Activated naive CD8-positive, alpha-beta T cell treated with anti-CD3 and anti-CD28 coated beads for 36 hours (primary cell): ENCODE measurements around the gene SERPINA12. TPM values are rescaled to one million over a fixed set of nuclear protein-coding genes. Genes with fewer than 3 reads are reported as not detected.

Experiments
- DNase-seq: peaks from one replicate; pipeline ENCODE4 v3.0.0; 2021
- H3K27ac Mint-ChIP-seq: one replicate; pipeline ENCODE4 v1.8.0; 2022; ENCODE audit warnings: mild to moderate bottlenecking, moderate library complexity, mixed read lengths
- H3K27me3 Mint-ChIP-seq: one replicate; pipeline ENCODE4 v1.8.0; 2022; ENCODE audit warnings: mild to moderate bottlenecking, mixed read lengths
- H3K36me3 Mint-ChIP-seq: one replicate; pipeline ENCODE4 v1.8.0; 2021; ENCODE audit warnings: mild to moderate bottlenecking, mixed read lengths
- H3K4me1 Mint-ChIP-seq: one replicate; pipeline ENCODE4 v1.8.0; 2021; ENCODE audit warnings: mixed read lengths
- H3K4me3 Mint-ChIP-seq: one replicate; pipeline ENCODE4 v1.8.0; 2022; ENCODE audit warnings: mild to moderate bottlenecking, moderate library complexity, mixed read lengths
- H3K9me3 Mint-ChIP-seq: one replicate; pipeline ENCODE4 v1.8.0; 2022; ENCODE audit warnings: mixed read lengths
- total RNA-seq, 2 experiments: library from RNA; stranded (reverse); gene quantifications; one replicate each; pipeline ENCODE4 v1.2.3, GENCODE V29; 2021

Gene SERPINA12
- total RNA-seq, 2 experiments from 2014 or later = not detected

- Mint-ChIP-seq H3K27ac (no peak overlapping the region), H3K27me3 (peaks cover 4% of the 10 kb centered on the region), H3K9me3 (peaks cover 2% of the 10 kb centered on the region), H3K36me3 (peaks cover 2% of the 10 kb centered on the region), H3K4me3 (no peak overlapping the region), H3K4me1 (no peaks in the 10 kb centered on the region)
- DNase-seq = no peak
Observed at GRCh38 chr14:94469261-94469660, 40.0 kb downstream of the SERPINA12 start.

- H3K4me1 Mint-ChIP-seq = no peaks in the 10 kb centered on the region
Observed at GRCh38 chr14:94467728-94468520, 41.3 kb downstream of the SERPINA12 start.

DNA sequence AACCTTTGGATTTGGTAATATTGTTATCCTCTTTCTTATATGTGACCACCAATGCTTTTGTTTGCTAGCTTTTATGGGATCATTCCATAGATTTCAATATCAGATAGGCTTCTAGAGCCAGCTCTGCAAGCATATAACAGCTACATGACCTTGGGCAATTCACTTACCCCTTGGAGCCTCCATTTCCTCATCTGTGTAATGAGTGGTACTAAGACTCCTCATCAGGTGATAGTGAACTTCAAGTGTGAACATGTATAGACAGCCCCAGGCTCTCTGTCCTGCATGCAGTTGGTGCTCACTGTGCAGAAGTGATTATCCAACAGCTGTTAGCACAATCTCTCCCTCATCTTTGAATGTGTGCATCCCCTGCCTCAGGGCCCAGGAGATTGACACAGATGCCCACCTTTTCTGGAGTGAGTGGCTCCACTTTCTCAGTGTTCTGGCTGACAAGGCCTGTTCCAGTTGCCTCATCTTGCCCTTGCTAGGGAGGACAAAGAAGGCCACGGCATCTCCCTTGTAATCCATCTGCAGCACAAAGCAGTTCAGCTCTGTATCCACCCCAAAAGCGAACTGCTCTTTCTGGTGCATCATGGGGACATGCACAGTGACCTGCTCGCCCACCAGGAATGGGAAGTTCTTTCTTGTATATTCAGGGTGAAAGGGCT is 42.4 kb downstream of the SERPINA12 start:
- H3K9me3 Mint-ChIP-seq = peaks cover 4% of the 10 kb centered on the region
- H3K27me3 Mint-ChIP-seq = peaks cover 8% of the 10 kb centered on the region
- peaks cover 2% of the 10 kb centered on the region for H3K36me3 Mint-ChIP-seq
- no peak overlapping the region for H3K27ac Mint-ChIP-seq
- DNase-seq = no peak
- no peak overlapping the region for H3K4me3 Mint-ChIP-seq
- no peaks in the 10 kb centered on the region for H3K4me1 Mint-ChIP-seq

More at GRCh38 chr14:94467728-94468520, 41.3 kb downstream of the SERPINA12 start:
- peaks cover 4% of the 10 kb centered on the region for H3K27me3 Mint-ChIP-seq
- peaks cover 4% of the 10 kb centered on the region for H3K9me3 Mint-ChIP-seq
- H3K36me3 Mint-ChIP-seq = peaks cover 2% of the 10 kb centered on the region
- no peak for DNase-seq
- no peak overlapping the region for H3K4me3 Mint-ChIP-seq
- H3K27ac Mint-ChIP-seq = no peak overlapping the region

DNA sequence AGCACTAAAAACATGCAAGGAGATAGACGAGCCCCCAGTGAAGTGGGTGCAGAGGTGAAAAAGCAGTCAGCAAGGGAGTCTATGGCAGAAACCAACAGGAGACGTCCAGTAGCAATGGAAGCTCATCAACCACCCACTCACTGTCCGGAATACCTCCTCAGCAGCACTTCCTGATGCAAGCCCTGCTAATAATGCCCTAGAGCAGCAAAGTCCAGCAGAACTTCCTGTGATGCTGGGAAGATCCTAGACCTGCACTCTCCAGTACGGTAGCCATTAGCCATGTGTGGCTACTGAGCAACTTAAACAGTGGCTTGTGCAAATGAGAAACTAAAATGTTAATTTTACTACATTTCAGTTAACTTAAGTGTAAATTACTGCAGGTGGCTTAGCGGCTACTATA is 44.2 kb downstream of the SERPINA12 start:
- no peak for DNase-seq
- Mint-ChIP-seq H3K36me3 (peaks cover 2% of the 10 kb centered on the region), H3K4me3 (no peak overlapping the region), H3K9me3 (peaks cover 4% of the 10 kb centered on the region), H3K27me3 (peaks cover 8% of the 10 kb centered on the region), H3K27ac (no peak overlapping the region), H3K4me1 (no peaks in the 10 kb centered on the region)

DNA sequence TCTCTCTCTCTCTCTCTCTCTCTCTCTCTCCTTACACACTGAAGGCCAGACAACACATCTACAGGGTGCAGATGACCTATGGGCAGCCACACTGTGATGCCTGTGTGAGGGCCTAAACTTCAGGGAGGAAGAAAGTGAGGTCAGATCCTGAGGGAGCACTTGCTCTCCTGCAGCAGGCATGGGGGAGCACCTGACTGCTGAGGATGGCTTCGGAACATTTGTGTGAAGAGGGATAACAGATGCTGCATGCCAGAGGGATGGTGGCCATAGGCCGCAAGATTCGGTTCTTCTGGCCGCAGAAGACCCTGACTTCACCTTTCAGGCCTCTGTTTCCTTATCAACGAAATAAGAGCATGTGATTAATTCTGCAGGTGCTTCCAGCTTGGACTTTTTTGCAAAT is 45.0 kb downstream of the SERPINA12 start:
- no peaks in the 10 kb centered on the region for H3K4me1 Mint-ChIP-seq
- peaks cover 4% of the 10 kb centered on the region for H3K9me3 Mint-ChIP-seq
- H3K27me3 Mint-ChIP-seq = peaks cover 8% of the 10 kb centered on the region
- no peak overlapping the region for H3K27ac Mint-ChIP-seq
- peaks cover 2% of the 10 kb centered on the region for H3K36me3 Mint-ChIP-seq
- no peak overlapping the region for H3K4me3 Mint-ChIP-seq
- DNase-seq = no peak

DNA sequence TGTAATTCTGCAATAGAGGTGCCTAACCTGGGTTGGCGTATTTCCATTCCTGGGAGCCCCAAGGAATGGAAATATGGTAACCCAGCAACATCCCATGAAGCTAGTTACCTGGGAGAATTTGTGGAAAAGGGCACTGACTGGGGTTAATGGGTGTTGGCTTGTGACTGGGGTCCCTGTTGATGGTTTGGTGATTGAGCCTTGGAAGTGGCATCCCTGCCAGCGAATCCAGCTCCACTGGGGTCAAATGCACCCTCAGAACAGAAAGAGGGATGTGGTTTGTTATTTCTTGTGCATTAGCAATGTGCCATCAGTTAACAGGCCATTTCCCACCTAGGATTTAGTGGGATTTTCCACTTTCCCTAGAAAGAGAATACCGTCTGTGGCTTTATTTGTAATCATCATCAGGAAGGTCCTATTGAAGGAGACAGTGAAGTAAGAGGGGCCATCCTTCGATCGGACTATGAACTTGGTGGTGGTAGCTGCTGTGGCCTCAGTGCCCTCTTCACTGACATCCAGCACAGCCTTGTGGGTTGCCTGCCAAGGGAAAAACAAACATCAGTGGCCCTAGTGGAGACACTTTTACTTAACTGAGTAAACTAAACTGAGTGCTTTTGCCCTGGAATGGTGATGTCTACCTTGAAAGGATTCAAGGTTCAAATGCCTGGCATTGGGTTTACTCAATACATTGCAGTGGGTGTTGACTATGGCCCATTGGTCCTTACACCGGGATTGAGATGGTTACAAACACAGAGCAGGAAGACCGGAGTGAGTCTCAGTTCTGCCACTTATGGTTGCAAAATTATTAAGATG is 46.3 kb downstream of the SERPINA12 start:
- Mint-ChIP-seq H3K4me1 (no peaks in the 10 kb centered on the region), H3K27ac (no peak overlapping the region), H3K9me3 (peaks cover 4% of the 10 kb centered on the region), H3K36me3 (peaks cover 2% of the 10 kb centered on the region), H3K4me3 (no peak overlapping the region), H3K27me3 (peaks cover 11% of the 10 kb centered on the region)
- DNase-seq = no peak

GRCh38 chr14:94462219-94462551 is 47.1 kb downstream of the SERPINA12 start:
- H3K27me3 Mint-ChIP-seq = peaks cover 18% of the 10 kb centered on the region
- peaks cover 4% of the 10 kb centered on the region for H3K9me3 Mint-ChIP-seq
- peaks cover 2% of the 10 kb centered on the region for H3K36me3 Mint-ChIP-seq
- no peak for DNase-seq
- H3K4me1 Mint-ChIP-seq = no peaks in the 10 kb centered on the region
- no peak overlapping the region for H3K4me3 Mint-ChIP-seq
- no peak overlapping the region for H3K27ac Mint-ChIP-seq

DNA sequence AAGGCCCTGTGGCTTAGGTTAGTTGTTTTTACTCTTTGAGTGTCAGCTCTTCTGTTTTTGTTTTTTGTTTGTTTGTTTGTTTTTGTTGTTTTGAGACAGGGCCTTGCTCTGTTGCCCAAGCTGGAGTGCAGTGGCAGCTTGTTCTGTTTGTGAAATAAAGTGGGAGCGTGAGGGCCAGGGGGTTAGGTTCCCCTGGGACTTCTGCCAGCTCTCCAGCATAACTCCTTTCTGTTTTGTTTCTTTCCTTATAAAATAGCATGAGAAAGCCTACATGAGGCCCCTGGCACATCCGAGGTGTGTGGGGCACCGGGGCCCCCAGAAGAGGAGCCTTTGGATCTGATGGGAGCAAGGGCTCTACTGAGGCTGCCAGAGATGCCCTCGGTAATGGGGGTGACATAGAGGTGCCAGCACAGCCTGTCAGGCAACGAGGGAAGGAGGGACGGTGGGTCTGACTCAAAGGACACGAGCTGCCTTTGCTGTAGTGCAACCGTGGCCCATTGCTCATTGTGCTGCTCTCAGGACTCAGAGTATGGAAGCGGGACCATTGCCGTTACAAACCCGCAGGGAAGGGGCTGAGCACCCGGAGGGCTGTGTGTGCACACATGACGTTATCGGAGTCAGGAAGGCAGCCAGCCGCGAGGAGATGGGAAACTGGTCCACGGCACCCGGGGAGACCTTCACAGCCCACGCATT is 47.6 kb downstream of the SERPINA12 start:
- Mint-ChIP-seq H3K4me3 (no peak overlapping the region), H3K36me3 (peaks cover 2% of the 10 kb centered on the region), H3K27me3 (peaks cover 24% of the 10 kb centered on the region), H3K27ac (no peak overlapping the region), H3K9me3 (peaks cover 5% of the 10 kb centered on the region), H3K4me1 (no peaks in the 10 kb centered on the region)
- DNase-seq = no peak

DNA sequence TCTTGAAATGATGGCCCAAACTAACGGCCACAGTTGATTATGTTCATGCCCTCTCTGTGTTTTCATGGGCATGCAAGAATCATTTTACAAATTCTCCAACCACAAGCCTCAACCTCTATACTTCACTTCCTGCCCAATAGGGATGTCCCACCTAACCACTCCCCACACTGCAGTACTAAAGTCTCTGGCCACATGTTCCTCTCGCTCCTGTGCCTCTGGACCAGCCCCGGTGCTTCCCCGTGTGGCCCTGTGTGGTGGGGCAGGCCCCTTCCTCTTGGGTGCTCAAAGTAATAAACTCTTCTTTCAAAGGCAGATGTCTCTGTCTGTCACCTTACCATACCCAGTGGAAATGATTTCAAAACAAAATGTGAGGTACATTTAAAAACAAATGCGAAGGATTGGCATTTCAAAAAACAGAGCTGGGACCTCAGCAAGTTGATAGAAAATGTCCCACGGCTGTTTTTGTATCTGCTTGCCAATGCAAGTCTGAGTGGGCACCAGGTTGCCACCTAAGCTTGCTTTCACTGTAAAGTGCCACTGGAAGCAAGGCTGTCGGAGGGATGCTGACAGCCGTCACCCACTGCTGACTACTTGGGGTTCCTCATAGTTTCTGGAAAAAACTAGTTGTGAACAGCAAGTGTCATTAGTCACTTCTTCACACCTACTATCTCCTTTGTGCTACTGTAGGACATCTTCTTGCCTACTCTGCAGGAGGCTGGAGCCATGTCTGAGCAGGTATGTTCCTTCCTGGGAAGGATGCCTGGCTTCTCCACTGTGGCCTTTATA is 48.4 kb downstream of the SERPINA12 start:
- H3K4me1 Mint-ChIP-seq = no peaks in the 10 kb centered on the region
- no peak for DNase-seq
- H3K4me3 Mint-ChIP-seq = no peak overlapping the region
- H3K27ac Mint-ChIP-seq = no peak overlapping the region
- H3K27me3 Mint-ChIP-seq = peaks cover 25% of the 10 kb centered on the region
- peaks cover 2% of the 10 kb centered on the region for H3K36me3 Mint-ChIP-seq
- H3K9me3 Mint-ChIP-seq = peaks cover 6% of the 10 kb centered on the region

DNA sequence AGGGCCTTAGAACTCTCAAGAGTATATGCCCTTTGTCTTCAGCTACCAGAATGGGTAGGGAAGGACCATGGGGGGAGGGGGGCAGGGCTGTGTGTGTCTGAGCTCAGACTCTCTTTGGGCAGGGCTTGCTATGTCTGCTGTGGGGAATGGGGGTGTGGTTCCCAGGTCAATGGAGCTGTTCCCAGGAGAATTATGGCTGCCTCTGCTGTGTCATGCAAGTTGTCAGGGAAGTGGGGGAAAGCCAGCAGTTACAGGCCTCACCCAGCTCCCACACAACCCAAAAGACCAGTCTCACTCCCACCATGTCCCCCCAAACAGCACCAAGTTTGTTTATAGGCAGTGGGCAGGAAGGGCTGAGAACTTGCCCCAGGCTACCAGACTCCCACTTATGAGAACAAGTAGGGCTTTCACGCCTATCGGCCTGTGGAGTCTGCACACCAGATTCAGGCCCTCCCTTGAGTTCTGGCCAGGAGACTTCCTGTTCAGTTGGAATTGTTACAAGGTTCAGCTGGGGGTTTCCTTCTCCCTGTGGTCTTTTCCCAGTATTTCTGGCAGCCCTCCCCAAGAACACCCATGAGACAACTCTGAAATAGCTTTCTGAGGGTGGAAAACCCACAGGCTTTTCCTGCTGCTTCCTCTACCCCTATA is 50.6 kb downstream of the SERPINA12 start:
- no peaks in the 10 kb centered on the region for H3K4me1 Mint-ChIP-seq

GRCh38 chr14:94458096-94458495 is 51.2 kb downstream of the SERPINA12 start:
- Mint-ChIP-seq H3K27me3 (peaks cover 34% of the 10 kb centered on the region), H3K36me3 (no peaks in the 10 kb centered on the region), H3K27ac (no peak overlapping the region), H3K4me1 (no peaks in the 10 kb centered on the region), H3K9me3 (peaks cover 2% of the 10 kb centered on the region), H3K4me3 (no peak overlapping the region)
- no peak for DNase-seq

More for the DNA sequence above, 50.6 kb downstream of the SERPINA12 start:
- Mint-ChIP-seq H3K27ac (no peak overlapping the region), H3K27me3 (peaks cover 32% of the 10 kb centered on the region), H3K9me3 (peaks cover 2% of the 10 kb centered on the region), H3K36me3 (no peaks in the 10 kb centered on the region), H3K4me3 (no peak overlapping the region)
- no peak for DNase-seq

- H3K4me3 Mint-ChIP-seq = no peak overlapping the region
- DNase-seq = no peak
- H3K9me3 Mint-ChIP-seq = peaks cover 2% of the 10 kb centered on the region
- peaks cover 37% of the 10 kb centered on the region for H3K27me3 Mint-ChIP-seq
- no peaks in the 10 kb centered on the region for H3K36me3 Mint-ChIP-seq
- no peak overlapping the region for H3K27ac Mint-ChIP-seq
- H3K4me1 Mint-ChIP-seq = no peaks in the 10 kb centered on the region
Observed at GRCh38 chr14:94455928-94456327, 53.3 kb downstream of the SERPINA12 start.

DNA sequence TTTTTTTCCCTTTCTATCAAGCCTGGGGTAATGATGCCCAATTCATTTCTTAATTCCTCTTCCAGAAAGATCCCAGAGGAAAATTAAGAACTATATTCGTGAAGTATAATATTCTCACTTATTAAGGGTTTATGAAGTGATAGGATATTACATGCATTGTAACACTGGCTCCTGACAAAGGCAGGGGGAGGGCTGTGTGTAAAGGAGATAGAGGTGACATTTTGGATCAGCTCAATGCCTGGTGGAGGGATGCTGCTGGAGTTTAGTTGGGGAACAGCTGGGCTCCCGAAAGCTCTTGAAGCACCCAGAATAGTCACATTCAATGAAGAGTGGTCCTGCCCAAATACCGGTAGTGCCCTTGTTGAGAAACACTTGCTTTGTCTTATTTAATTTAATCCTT is 57.4 kb downstream of the SERPINA12 start:
- no peak overlapping the region for H3K4me3 Mint-ChIP-seq
- peaks cover 29% of the 10 kb centered on the region for H3K27me3 Mint-ChIP-seq
- no peak overlapping the region for H3K27ac Mint-ChIP-seq
- H3K9me3 Mint-ChIP-seq = peaks cover 2% of the 10 kb centered on the region
- no peak for DNase-seq
- no peaks in the 10 kb centered on the region for H3K4me1 Mint-ChIP-seq
- H3K36me3 Mint-ChIP-seq = no peaks in the 10 kb centered on the region
